HG03460 (cell line): Measurements from ENCODE around the gene GSC2.

Source experiments
- ATAC-seq: cut with Tn5 transposase; IDR thresholded peaks from one replicate; pipeline ENCODE4 v1.9.1; 2021; ENCODE audit not compliant: unreplicated experiment

Gene GSC2

GRCh38 chr22:19121631-19122142 is 28.4 kb downstream of the GSC2 start:
- ATAC-seq: peak; percentile 18

- peak; percentile 11 for ATAC-seq
Measured at GRCh38 chr22:19120829-19121630, 29.1 kb downstream of the GSC2 start.

- no peak for ATAC-seq
Measured at GRCh38 chr22:19119949-19120348, 30.1 kb downstream of the GSC2 start.

DNA sequence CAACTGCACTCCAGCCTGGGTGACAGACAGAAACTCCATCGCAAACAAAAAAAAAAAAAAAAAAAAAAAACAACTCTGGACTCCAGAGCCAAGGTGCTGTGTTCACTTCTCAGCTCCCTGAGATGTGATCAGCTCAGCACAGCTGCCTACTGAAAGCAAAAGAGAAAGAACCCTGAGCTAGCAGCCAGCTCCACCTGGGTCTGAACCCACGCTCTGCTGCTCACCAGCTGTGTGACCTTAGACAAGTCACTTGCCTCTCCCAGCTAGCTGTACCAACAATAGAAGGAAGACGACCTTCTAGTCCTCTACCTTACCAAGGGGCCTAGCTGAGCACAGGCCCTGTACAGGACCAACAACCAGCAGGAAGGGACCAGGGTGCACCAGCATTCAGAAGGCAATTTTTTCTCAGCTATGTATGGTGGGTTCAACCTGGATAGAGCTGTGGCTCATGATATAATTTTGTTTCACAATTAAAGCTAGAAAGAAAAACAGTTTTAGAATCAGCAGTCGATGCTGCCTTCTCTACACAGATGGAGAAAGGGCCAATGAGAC is 31.7 kb downstream of the GSC2 start:
- ATAC-seq: peak; percentile 45

GRCh38 chr22:19117111-19117512 is 33.0 kb downstream of the GSC2 start:
- ATAC-seq: no peak

- ATAC-seq: no peak
Measured at GRCh38 chr22:19115628-19116027, 34.5 kb downstream of the GSC2 start.

DNA sequence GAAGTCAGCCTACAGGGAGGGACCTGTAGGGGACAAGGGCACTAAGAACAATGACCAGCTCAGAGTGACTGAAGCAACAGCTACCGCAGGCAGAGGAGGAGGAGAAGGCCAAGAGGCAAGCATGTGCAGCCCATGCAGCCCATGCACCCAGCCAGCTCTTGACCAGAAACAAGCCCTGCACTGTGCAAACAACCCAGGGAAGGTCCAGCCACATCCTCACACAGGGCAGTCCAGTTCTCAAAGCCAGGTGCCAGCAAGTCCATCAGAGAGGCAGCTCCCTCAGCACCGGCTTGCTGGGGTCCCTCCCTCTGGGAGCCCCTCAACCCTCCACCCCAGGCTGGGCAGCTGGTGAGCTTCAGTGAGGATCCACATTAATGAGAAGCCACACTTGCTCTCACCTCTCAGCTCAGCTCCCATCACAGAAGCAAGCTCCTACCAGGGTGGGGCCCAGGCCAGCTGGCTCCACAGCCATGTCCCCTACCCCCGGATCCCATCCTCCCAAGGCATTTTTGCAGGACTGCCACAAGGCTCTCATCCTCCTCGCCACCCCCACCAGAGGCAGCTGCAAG is 35.0 kb downstream of the GSC2 start:
- ATAC-seq: no peak

- no peak for ATAC-seq
Measured at GRCh38 chr22:19113429-19113828, 36.7 kb downstream of the GSC2 start.

DNA sequence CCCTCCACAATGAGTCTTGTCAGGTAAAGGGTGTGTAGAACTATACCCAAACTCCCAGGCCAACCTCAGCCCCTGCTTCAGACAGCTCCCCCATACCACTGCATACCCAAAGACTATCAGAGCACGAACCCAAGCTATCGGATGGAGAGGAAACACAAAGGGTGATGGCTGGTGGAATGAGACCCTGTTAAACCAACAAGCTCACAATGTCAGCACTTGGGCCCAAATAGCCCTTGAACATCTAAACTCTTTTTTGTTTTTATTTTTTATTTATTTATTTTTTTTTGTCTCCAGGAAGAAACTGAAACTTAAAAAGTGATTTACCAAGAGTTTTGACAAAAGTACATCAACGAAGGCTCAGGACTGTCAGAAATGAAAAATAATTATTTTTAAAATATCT is 38.5 kb downstream of the GSC2 start:
- no peak for ATAC-seq

DNA sequence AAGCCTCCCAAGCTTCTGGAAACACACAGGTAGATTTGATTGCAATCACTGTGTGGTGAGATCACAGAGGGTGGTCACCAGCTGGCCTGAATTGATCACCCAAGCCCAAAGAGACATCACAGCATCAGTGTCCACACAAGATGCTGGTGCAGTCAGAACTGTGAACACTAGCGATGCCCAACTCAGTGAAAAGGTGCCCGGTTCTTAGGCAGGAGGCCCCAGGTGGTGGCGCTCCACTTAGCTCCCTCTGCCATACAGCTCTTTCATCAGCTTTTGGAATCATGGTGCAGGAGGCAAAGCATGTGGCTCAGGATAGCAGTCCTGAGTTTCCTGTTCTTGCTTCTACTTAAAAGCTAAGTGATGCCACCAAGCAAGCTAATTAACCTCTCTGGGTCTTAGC is 39.0 kb downstream of the GSC2 start:
- no peak for ATAC-seq

DNA sequence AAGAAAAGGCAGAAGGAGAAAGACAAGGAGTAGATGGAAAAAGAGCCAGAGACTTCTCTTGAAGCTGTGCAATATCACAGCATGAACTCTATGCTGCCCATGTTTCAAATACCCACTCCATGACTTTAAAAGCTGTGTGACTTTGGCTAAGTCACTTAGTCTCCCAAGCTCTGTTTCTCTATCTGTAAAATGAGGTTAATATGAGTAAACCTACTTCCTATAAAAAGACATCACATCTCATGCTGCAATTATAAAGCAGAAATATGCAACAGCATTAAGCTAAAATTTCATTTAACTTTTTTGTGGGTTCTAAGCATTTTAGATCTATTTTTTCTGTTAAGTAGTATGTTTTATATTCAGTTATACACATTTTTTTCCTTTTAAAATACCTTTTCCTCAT is 39.4 kb downstream of the GSC2 start:
- no peak for ATAC-seq

GRCh38 chr22:19110064-19110458 is 40.0 kb downstream of the GSC2 start:
- ATAC-seq: no peak

DNA sequence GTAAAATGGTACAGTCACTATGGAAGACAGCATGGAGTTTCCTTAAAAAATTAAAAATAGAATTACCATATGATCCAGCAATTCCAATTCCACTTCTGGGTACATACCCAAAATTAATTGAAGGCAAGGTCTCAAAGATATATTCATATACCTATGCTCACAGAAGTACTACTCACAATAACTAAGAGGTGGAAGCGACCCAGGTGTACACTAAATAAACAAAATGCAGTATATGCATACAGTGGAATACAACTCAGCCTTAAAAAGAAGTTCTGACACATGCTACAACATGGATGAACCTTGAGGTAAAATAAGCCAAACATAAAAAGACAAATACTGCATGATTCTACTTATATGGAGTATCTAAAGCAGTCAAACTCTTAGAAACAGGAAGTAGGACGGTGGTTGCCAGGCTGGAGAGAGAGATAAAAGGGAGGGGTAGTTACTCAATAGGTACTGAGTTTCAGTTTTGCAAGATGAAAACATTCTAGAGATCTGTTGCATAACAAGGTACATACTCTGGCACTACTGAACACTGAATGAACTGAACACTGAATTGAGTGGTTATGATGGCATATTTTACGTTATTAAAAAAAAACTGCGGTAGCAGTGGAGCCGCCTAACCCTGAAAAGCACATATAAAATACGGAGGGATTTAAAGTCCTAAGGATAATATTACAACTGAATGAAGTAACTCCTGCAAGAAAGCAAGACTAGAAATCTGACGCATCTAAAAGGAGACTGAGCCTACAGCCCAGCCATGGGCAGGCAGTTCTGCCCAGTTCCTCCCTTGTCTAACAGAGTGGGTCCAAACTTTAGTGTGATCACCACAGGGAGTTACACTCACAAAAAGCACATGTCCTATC is 40.7 kb downstream of the GSC2 start:
- ATAC-seq: peak; percentile 74

DNA sequence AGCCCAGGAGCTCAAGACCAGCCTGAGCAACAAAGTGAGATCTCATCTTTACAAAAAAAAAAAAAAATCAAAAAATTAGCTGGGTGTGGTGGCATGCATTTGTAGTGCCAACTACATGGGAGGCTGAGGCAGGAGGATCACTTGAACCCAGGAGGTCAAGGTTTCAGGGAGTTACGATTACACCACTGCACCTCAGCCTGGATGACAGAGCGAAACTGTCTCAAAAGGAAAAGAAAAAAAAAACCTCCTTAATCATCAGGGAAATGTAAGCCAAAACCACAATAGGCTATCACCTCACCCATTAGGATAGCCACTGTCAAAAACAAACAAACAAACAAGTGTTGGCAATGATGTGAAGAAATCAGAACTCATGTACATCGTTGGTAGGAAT is 41.3 kb downstream of the GSC2 start:
- ATAC-seq: no peak

GRCh38 chr22:19107730-19108074 is 42.4 kb downstream of the GSC2 start:
- no peak for ATAC-seq

DNA sequence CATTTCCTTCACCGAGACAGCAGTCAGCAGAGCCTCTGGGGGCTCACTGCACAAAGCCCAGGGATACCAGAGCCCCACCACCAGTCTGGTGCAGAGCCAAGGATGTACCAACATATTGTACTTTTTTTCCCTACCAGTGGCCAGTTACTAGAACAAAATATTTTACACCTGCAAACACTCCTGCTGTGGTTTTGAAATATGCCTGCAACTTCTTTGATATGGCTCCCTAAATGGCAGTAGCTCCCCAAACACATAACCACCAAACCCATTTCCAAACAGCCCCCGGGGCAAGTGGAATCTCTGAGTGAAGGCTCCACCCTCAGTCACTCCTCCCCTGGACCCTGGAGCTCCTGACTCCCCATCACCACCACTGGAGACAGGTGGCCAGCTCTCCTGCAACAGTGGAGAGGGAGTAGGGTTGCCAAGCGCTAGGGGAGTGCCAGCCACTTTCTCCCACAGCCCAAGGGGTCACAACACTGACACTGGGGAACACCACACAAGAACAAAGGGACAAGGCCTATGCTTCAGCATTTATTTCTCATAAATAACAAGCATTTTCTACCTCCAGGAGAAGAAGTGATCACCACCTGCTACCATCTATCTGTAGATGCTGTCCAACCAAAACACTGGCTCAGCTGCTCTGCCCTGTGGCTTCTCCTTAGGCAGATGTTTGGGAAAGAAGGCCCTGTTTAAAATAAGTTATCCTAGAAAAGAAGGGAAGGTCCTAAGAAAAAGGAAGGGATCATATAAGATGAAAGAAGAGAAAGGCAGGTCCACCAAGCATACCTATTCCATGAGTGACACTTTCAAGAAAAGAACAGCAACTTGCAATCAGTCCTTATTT is 43.0 kb downstream of the GSC2 start:
- ATAC-seq: no peak

- no peak for ATAC-seq
Measured at GRCh38 chr22:19105867-19106802, 44.0 kb downstream of the GSC2 start.

- ATAC-seq: no peak
Measured at GRCh38 chr22:19105456-19105855, 44.6 kb downstream of the GSC2 start.
